BE2C (cell line): ENCODE data around the gene JADE1.

Source experiments
- DNase-seq: peaks from one replicate; pipeline ENCODE4 v3.0.0-alpha.2; 2020
- H3K27me3 ChIP-seq: fragments of 250-450 bp; sonication (Bioruptor Pico); 2 replicates; pipeline ENCODE4 v1.5.1; 2020; ENCODE audit warnings: mild to moderate bottlenecking
- H3K36me3 ChIP-seq: fragments of 250-450 bp; sonication (Bioruptor Pico); 2 replicates; pipeline ENCODE4 v1.5.1; 2020; ENCODE audit warnings: mild to moderate bottlenecking
- H3K4me1 ChIP-seq: fragments of 250-450 bp; sonication (Bioruptor Pico); 2 replicates; pipeline ENCODE4 v1.5.1; 2020
- H3K4me3 ChIP-seq: 2 replicates; pipeline ENCODE4 v1.5.1; 2011; ENCODE audit warnings: low read depth, low read length
- H3K9me3 ChIP-seq: fragments of 250-450 bp; sonication (Bioruptor Pico); 2 replicates; pipeline ENCODE4 v1.5.1; 2020
- CTCF ChIP-seq: IDR thresholded peaks from 2 replicates; pipeline ENCODE4 v1.5.1; 2012; ENCODE audit warnings: mild to moderate bottlenecking, low read depth, low read length

Gene JADE1

DNA sequence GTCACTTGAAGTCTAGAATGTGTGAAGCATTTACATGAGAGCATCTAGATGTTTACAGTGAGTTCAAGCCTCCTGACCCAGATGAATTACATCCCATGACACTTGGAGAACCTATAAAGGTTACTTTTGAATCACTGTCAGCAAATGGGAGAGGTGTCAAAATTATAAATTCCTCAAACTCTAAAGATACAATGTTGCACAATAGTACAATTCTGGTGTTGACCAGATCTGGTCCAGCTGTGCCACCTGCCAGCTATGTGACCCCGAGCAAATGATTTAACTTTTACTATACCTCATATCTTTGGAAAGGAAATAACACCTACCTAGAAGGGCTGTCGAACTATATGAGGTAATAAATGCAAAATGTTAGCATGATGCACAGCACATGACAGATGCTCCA is 69.8 kb downstream of the JADE1 start:
- Histone ChIP-seq H3K4me3 (no peak overlapping the region), H3K4me1 (no peaks in the 10 kb centered on the region; the same call in 1 of the 2 replicates), H3K9me3 (no peaks in the 10 kb centered on the region), H3K36me3 (no peaks in the 10 kb centered on the region), H3K27me3 (no peaks in the 10 kb centered on the region)
- no peak for DNase-seq
- no peak for TF ChIP-seq CTCF

DNA sequence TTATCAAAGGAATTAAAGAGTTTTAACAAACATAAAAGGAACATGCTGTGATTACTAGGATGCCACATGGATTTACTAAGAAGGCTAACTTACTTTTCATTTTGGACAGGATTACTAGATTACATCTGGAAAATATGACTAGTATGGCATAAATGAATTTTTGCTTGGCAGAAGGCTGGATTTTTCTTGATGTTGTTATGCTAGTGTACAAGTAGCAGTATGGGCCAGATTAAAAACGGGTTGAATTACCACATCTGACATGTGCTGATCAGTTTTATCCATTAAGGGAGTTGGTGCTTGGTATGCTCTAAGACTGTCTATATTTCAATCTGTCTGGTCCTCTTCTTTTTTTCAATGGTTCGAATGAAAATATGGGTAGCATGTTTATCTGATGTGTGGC is 70.5 kb downstream of the JADE1 start:
- TF ChIP-seq CTCF, result no peak
- no peaks in the 10 kb centered on the region for H3K9me3 ChIP-seq
- H3K4me3 ChIP-seq, result no peak overlapping the region
- no peaks in the 10 kb centered on the region; the same call in 1 of the 2 replicates for H3K4me1 ChIP-seq
- H3K36me3 ChIP-seq, result no peaks in the 10 kb centered on the region
- H3K27me3 ChIP-seq, result no peaks in the 10 kb centered on the region
- DNase-seq, result no peak

DNA sequence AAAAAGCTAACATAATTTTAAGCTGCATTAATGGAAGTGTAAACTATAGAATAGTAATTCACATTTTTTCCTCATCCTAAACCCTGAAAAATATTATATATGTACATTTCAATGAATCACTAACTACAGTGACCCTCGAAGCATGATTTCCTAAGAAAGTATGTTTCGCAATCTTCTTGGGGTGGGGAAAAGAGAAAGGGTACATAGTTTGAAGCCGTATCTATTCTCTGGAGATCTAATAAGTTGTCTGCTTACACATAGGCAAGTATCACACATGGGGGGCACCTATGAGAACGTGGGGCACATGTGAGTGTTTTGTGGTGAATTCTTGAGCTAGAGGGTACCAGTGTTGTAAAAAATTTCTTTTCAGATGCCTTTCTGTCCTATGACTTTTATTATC is 71.2 kb downstream of the JADE1 start:
- Histone ChIP-seq H3K36me3 (no peaks in the 10 kb centered on the region), H3K4me3 (no peak overlapping the region), H3K9me3 (no peaks in the 10 kb centered on the region), H3K27me3 (no peaks in the 10 kb centered on the region), H3K4me1 (no peaks in the 10 kb centered on the region; the same call in 1 of the 2 replicates)
- DNase-seq, result no peak
- TF ChIP-seq CTCF, result no peak

- DNase-seq, result no peak
- Histone ChIP-seq H3K4me3 (no peak overlapping the region), H3K36me3 (no peaks in the 10 kb centered on the region), H3K9me3 (no peaks in the 10 kb centered on the region), H3K4me1 (no peaks in the 10 kb centered on the region), H3K27me3 (no peaks in the 10 kb centered on the region)
- TF ChIP-seq CTCF, result no peak
Measured at GRCh38 chr4:128904821-128905220, 95.3 kb downstream of the JADE1 start.

DNA sequence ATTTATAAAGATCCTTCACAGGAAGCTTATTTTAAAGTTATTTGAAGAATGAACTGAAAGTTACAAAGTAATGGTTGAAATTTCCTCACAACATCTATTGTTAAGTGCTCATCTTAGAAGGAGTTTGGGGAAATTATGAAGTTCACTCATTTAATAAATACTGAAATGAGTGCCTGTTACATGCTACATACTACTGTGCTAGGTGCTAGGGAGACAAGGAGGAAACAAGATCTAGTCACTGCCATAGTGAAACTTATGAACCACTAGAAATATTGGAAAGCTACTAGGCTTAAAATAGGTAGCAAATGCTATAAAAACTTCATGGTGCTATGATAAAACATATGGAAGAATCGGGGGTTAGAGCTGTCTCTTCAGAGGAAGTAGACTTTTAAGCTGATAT is 97.1 kb downstream of the JADE1 start:
- no peaks in the 10 kb centered on the region for H3K4me1 ChIP-seq
- DNase-seq, result no peak
- no peak overlapping the region for H3K4me3 ChIP-seq
- no peak for TF ChIP-seq CTCF
- no peaks in the 10 kb centered on the region for H3K9me3 ChIP-seq
- no peaks in the 10 kb centered on the region for H3K27me3 ChIP-seq
- H3K36me3 ChIP-seq, result no peaks in the 10 kb centered on the region

DNA sequence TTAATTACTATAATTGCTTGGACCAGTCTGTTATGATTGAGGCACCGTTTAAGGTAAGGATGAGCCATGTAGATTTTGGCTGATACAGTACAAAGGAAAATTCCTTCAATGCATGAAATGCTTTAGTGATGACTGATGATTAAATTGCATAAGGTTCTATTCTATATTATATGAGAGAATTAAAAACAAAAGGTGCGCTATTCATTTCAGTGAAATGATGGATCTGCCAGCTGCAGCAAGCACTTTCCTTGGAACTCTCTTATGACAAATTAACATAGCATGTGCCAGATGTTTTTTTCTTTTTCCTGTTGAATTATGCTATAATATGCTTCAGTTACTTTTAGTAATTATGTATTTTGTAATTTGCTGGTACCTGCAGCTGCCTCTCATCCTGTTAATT is 98.5 kb downstream of the JADE1 start:
- TF ChIP-seq CTCF, result no peak
- H3K9me3 ChIP-seq, result no peaks in the 10 kb centered on the region
- H3K36me3 ChIP-seq, result no peaks in the 10 kb centered on the region
- DNase-seq, result no peak
- H3K4me1 ChIP-seq, result no peaks in the 10 kb centered on the region
- no peak overlapping the region for H3K4me3 ChIP-seq
- no peaks in the 10 kb centered on the region for H3K27me3 ChIP-seq
